Measurements from ENCODE around the gene GLP2R.

GLP2R gene

GRCh38 chr17:9925457-9925856 lies 99.7 kb downstream of the GLP2R start:
- DNase-seq: no peak

- DNase-seq: no peak
Observed at GRCh38 chr17:9926150-9926804, 100.6 kb downstream of the GLP2R start.

GRCh38 chr17:9928601-9929333 lies 103.0 kb downstream of the GLP2R start:
- DNase-seq: peak; percentile 63 to 73

- no peak for DNase-seq
Observed at GRCh38 chr17:9929871-9930270, 104.1 kb downstream of the GLP2R start.

- no peak for DNase-seq
Observed at GRCh38 chr17:9931144-9931741, 105.5 kb downstream of the GLP2R start.

- DNase-seq: no peak
Observed at GRCh38 chr17:9932491-9932890, 106.8 kb downstream of the GLP2R start.

GRCh38 chr17:9934331-9934730 lies 108.6 kb downstream of the GLP2R start:
- no peak for DNase-seq

GRCh38 chr17:9935408-9935807 lies 109.7 kb downstream of the GLP2R start:
- no peak for DNase-seq

- no peak for DNase-seq
Observed at GRCh38 chr17:9936095-9936494, 110.4 kb downstream of the GLP2R start.

GRCh38 chr17:9937241-9937761 lies 111.6 kb downstream of the GLP2R start:
- no peak for DNase-seq

GRCh38 chr17:9937901-9938300 lies 112.2 kb downstream of the GLP2R start:
- DNase-seq: no peak

GRCh38 chr17:9938764-9939163 lies 113.0 kb downstream of the GLP2R start:
- no peak for DNase-seq

- DNase-seq: no peak
Observed at GRCh38 chr17:9940841-9941240, 115.1 kb downstream of the GLP2R start.

- DNase-seq: no peak
Observed at GRCh38 chr17:9941305-9941704, 115.6 kb downstream of the GLP2R start.
